Spleen (tissue), 11 donors: ENCODE data around the gene UFSP1. TPM values are rescaled to one million over a fixed set of nuclear protein-coding genes. Genes with fewer than 3 reads are reported as not detected.

Experiments
- DNase-seq: peaks from one replicate; pipeline ENCODE4 v3.0.0-alpha.2; 2020
- H3K27ac ChIP-seq, 8 donors: fragments of 200-600 bp; sonication (generic) in 7 of 8; 1 replicate in 4 of 8; 2 replicates in 4 of 8; pipeline versions ENCODE4 v1.5.0 to v1.8.0; 2016 to 2021; ENCODE audit warnings: inconsistent platforms in 4 of 8, mild to moderate bottlenecking in 4 of 8, moderate library complexity in 1 of 8
- H3K27me3 ChIP-seq, 7 donors: fragments of 200-600 bp; sonication (generic) in 6 of 7; replicated peaks in 1 of 7; 1 replicate in 4 of 7; 2 replicates in 3 of 7; pipeline versions ENCODE4 v1.5.0 to v1.8.0; 2016 to 2021; ENCODE audit warnings: inconsistent platforms in 3 of 7, mild to moderate bottlenecking in 1 of 7
- H3K36me3 ChIP-seq, 6 donors: fragments of 200-600 bp; sonication (generic) in 5 of 6; 1 replicate in 4 of 6; 2 replicates in 2 of 6; pipeline versions ENCODE4 v1.5.0 to v1.8.0; 2016 to 2021; ENCODE audit warnings: inconsistent platforms in 2 of 6
- H3K4me1 ChIP-seq, 6 donors: fragments of 200-600 bp; sonication (generic) in 5 of 6; 1 replicate in 3 of 6; 2 replicates in 3 of 6; pipeline versions ENCODE4 v1.5.0 to v1.8.0; 2016 to 2021; ENCODE audit warnings: inconsistent platforms in 3 of 6
- H3K4me3 ChIP-seq, 8 donors: fragments of 200-600 bp; sonication (generic) in 7 of 8; 1 replicate in 4 of 8; 2 replicates in 4 of 8; pipeline versions ENCODE4 v1.5.0 to v1.8.0; 2016 to 2021; ENCODE audit warnings: inconsistent platforms in 4 of 8, mild to moderate bottlenecking in 4 of 8, moderate library complexity in 2 of 8
- H3K9me3 ChIP-seq, 8 donors: fragments of 200-600 bp; sonication (generic) in 7 of 8; 1 replicate in 4 of 8; 2 replicates in 4 of 8; pipeline versions ENCODE4 v1.5.0 to v1.8.0; 2016 to 2021; ENCODE audit warnings: inconsistent platforms in 4 of 8
- CTCF ChIP-seq, 11 experiments: fragments of 200-600 bp in 7 of 11; fragments of 450-650 bp in 4 of 11; sonication (generic) in 4 of 11; IDR thresholded peaks in 8 of 11; conservative IDR thresholded peaks in 3 of 11; 1 replicate in 7 of 11; 2 replicates in 4 of 11; pipeline versions ENCODE4 v1.4.0 to v1.8.0; 2016 to 2021; ENCODE audit warnings: antibody characterized with exemption in 11 of 11, inconsistent platforms in 4 of 11, mild to moderate bottlenecking in 1 of 11
- POLR2A ChIP-seq, 3 donors: fragments of 450-650 bp; IDR thresholded peaks; one replicate each; pipeline ENCODE4 v1.5.1; 2017; ENCODE audit warnings: antibody characterized with exemption in 3 of 3, mild to moderate bottlenecking in 1 of 3
- POLR2AphosphoS5 ChIP-seq, 3 donors: sonication (generic); formaldehyde crosslinking; IDR thresholded peaks; one replicate each; pipeline ENCODE4 v1.5.1; 2017; ENCODE audit warnings: antibody characterized with exemption in 3 of 3
- WGBS, 5 donors: extraction: QIAGEN DNeasy Blood & Tissue Kit in 3 of 5; methylation state at CpG; one replicate each; pipeline versions ENCODE4 v1.1.5 to v1.1.7; 2013 to 2018; 5-methylcytosine and 5-hydroxymethylcytosine counted together
- intact Hi-C: fragments of 100-400 bp; cut with DNase I; formaldehyde crosslinking; loops from one replicate; pipeline ENCODE4 v1.15.0; 2023; ENCODE audit warnings: low total_unique reads
- microRNA-seq, 3 donors: library from miRNA; unstranded; fragments of <30 nt; microRNA quantifications; one replicate each; pipeline versions ENCODE4 to v1.1.0, GENCODE V29; 2019 to 2020
- polyA plus RNA-seq, 3 donors: library from polyadenylated mRNA; stranded (reverse); fragments of 200-250 nt; gene quantifications; one replicate each; pipeline ENCODE4 v1.2.1, GENCODE V29; 2013
- small RNA-seq, 4 donors: library from RNA; depleted of rRNA; stranded (forward); fragments of <200 nt; gene quantifications; one replicate each; pipeline ENCODE3, GENCODE V24; 2016
- total RNA-seq, 7 donors: library from RNA; depleted of rRNA in 3 of 7; stranded (reverse); fragments of >200 nt in 3 of 7; fragmentation: NEBNext Ultra II Directional in 4 of 7; extraction: Animal tissue kit (Norgen Biotek cat#: 25700) in 4 of 7; gene quantifications; one replicate each; pipeline versions ENCODE4 v1.1.0 to v1.2.1, GENCODE V29; 2016 to 2021
- donor health status: healthy with polysubstance abuse.
- donor health status: DM: no; HTN: no; CAD: no; lungs with moderate emphysema.
- donor health status: DM: no; HTN: no; CAD: no.
- donor health status: Bipolar disorder and iron deficiency.
- donor health status: healthy.
- donor health status: DM: no; HTN: no; CAD: no.
- donor health status: DM: yes; HTN: yes; CAD: no.

Gene UFSP1
- total and polyA plus RNA-seq, 10 donors = 1.3 to 6.9 (median 3.3) TPM

GRCh38 chr7:100839361-100839760 is 50.2 kb downstream of the UFSP1 start:
- H3K9me3 ChIP-seq = no peaks in the 10 kb centered on the region
- H3K4me1 ChIP-seq = peaks cover 8 to 36% (median 23%) of the 10 kb centered on the region in 6 donors
- H3K27me3 ChIP-seq = no peaks in the 10 kb centered on the region
- H3K4me3 ChIP-seq = no peak overlapping the region
- TF ChIP-seq POLR2AphosphoS5 (IDR thresholded peaks at IDR 0.05) = no peak
- no peak for TF ChIP-seq POLR2A (IDR thresholded peaks at IDR 0.05)
- no peak for TF ChIP-seq CTCF (IDR thresholded peaks at IDR 0.05 in 8 of 11, conservative IDR thresholded peaks at IDR 0.05 in 3 of 11)
- intact Hi-C loops = no loop called here
- H3K27ac ChIP-seq = no peak overlapping the region
- 96 to 99% (median 96%) methylated on average over 18 of the region's 18 CpGs for WGBS, 5 donors
- H3K36me3 ChIP-seq = no peaks in the 10 kb centered on the region
- DNase-seq = no peak

Small RNAs within 50 kb of the gene (microRNA-seq; reads per million reads assigned to microRNA genes)
- 0 reads per million in 3 donors for gene MIR6875

Small RNAs within 50 kb of the gene (small RNA-seq; reads per million reads assigned to genes)
- gene RN7SL549P (0 reads per million in 4 donors), gene RPS29P15 (0 reads per million in 4 donors)

Other genes starting within 250 kb of the UFSP1 start
- 1 to 10 TPM; 1.9 to 6.6 (median 2.4) TPM for gene TFR2, start 248.2 kb downstream of the UFSP1 start, total RNA-seq
- gene TFR2, start 248.2 kb downstream of the UFSP1 start, polyA plus RNA-seq = 1 to 10 TPM; 1.7 to 1.9 (median 1.8) TPM
- not detected for gene ACTL6B, start 233.3 kb downstream of the UFSP1 start, total RNA-seq
- not detected for gene ACTL6B, start 233.3 kb downstream of the UFSP1 start, polyA plus RNA-seq
- 100 to 1,000 TPM; 207 to 342 (median 270) TPM for gene GNB2, start 216.0 kb downstream of the UFSP1 start, total RNA-seq
- 100 to 1,000 TPM; 104 to 195 (median 121) TPM for gene GNB2, start 216.0 kb downstream of the UFSP1 start, polyA plus RNA-seq
- gene GIGYF1, start 195.5 kb downstream of the UFSP1 start, total RNA-seq = 100 to 1,000 TPM in 1 of 7 donors, 10 to 100 TPM in 6; 35.3 to 102 (median 71.5) TPM
- 10 to 100 TPM; 15.4 to 56.2 (median 36.0) TPM for gene GIGYF1, start 195.5 kb downstream of the UFSP1 start, polyA plus RNA-seq
- gene POP7, start 183.6 kb downstream of the UFSP1 start, total RNA-seq = 10 to 100 TPM; 14.9 to 22.8 (median 17.2) TPM
- 10 to 100 TPM; 30.6 to 39.1 (median 38.2) TPM for gene POP7, start 183.6 kb downstream of the UFSP1 start, polyA plus RNA-seq
- gene EPO, start 169.2 kb downstream of the UFSP1 start, total RNA-seq = under 1 TPM in 1 of 7 donors, not detected in 6; 0.42 TPM
- gene EPO, start 169.2 kb downstream of the UFSP1 start, polyA plus RNA-seq = under 1 TPM; 0.06 to 0.26 (median 0.13) TPM
- not detected for gene ZAN, start 156.1 kb downstream of the UFSP1 start, total RNA-seq
- gene ZAN, start 156.1 kb downstream of the UFSP1 start, polyA plus RNA-seq = under 1 TPM in 1 of 3 donors, not detected in 2; under 0.01 TPM
- 100 to 1,000 TPM in 5 of 7 donors, 10 to 100 TPM in 2; 82.9 to 157 (median 109) TPM for gene EPHB4, start 62.2 kb downstream of the UFSP1 start, total RNA-seq
- 10 to 100 TPM; 14.8 to 34.7 (median 21.4) TPM for gene EPHB4, start 62.2 kb downstream of the UFSP1 start, polyA plus RNA-seq
- gene SLC12A9, start 37.0 kb downstream of the UFSP1 start, total RNA-seq = 100 to 1,000 TPM in 1 of 7 donors, 10 to 100 TPM in 6; 34.4 to 109 (median 55.7) TPM
- gene SLC12A9, start 37.0 kb downstream of the UFSP1 start, polyA plus RNA-seq = 10 to 100 TPM; 17.0 to 48.4 (median 39.3) TPM
- gene TRIP6, start 22.3 kb downstream of the UFSP1 start, total RNA-seq = 10 to 100 TPM; 17.6 to 30.2 (median 22.2) TPM
- 10 to 100 TPM; 12.4 to 22.4 (median 14.8) TPM for gene TRIP6, start 22.3 kb downstream of the UFSP1 start, polyA plus RNA-seq
- gene SRRT, start 14.6 kb downstream of the UFSP1 start, total RNA-seq = 100 to 1,000 TPM in 4 of 7 donors, 10 to 100 TPM in 3; 67.0 to 160 (median 132) TPM
- gene SRRT, start 14.6 kb downstream of the UFSP1 start, polyA plus RNA-seq = 100 to 1,000 TPM in 1 of 3 donors, 10 to 100 TPM in 2; 54.7 to 104 (median 92.6) TPM
- gene ACHE, start 6.2 kb upstream of the UFSP1 start, total RNA-seq = 10 to 100 TPM in 1 of 7 donors, 1 to 10 TPM in 6; 2.1 to 10.8 (median 4.4) TPM
- 1 to 10 TPM; 2.0 to 3.7 (median 3.1) TPM for gene ACHE, start 6.2 kb upstream of the UFSP1 start, polyA plus RNA-seq
- gene MUC3A, start 59.8 kb upstream of the UFSP1 start, total RNA-seq = under 1 TPM; 0.07 to 0.73 (median 0.30) TPM
- under 1 TPM; 0.17 to 0.29 (median 0.27) TPM for gene MUC3A, start 59.8 kb upstream of the UFSP1 start, polyA plus RNA-seq
- under 1 TPM in 5 of 7 donors, not detected in 2; 0.07 to 0.89 (median 0.57) TPM for gene MUC12, start 79.8 kb upstream of the UFSP1 start, total RNA-seq
- gene MUC12, start 79.8 kb upstream of the UFSP1 start, polyA plus RNA-seq = 1 to 10 TPM in 2 of 3 donors, under 1 TPM in 1; 0.90 to 1.7 (median 1.3) TPM
- not detected for gene MUC17, start 130.4 kb upstream of the UFSP1 start, total RNA-seq
- not detected for gene MUC17, start 130.4 kb upstream of the UFSP1 start, polyA plus RNA-seq
- 10 to 100 TPM; 34.9 to 82.2 (median 52.2) TPM for gene TRIM56, start 195.8 kb upstream of the UFSP1 start, total RNA-seq
- 10 to 100 TPM in 1 of 3 donors, 1 to 10 TPM in 2; 5.0 to 16.0 (median 6.3) TPM for gene TRIM56, start 195.8 kb upstream of the UFSP1 start, polyA plus RNA-seq
- gene SERPINE1, start 237.4 kb upstream of the UFSP1 start, total RNA-seq = 10 to 100 TPM in 3 of 7 donors, 1 to 10 TPM in 4; 2.3 to 46.4 (median 8.0) TPM
- 1 to 10 TPM; 2.2 to 4.6 (median 2.6) TPM for gene SERPINE1, start 237.4 kb upstream of the UFSP1 start, polyA plus RNA-seq